MCF 10A (cell line): Measurements from ENCODE around the gene SPIRE1. TPM values are rescaled to one million over a fixed set of nuclear protein-coding genes. Genes with fewer than 3 reads are reported as not detected.
"Not testable (repeated sequence)": the region's sequence is repeated elsewhere in the genome, so short reads cannot be mapped to it uniquely, and the experiment has no call there.

Source experiments
- BruUV-seq: library from RNA; stranded (reverse); fragments of 400-500 nt; replicated peaks from 2 replicates; lab custom pipeline; 2021; lab: Mats Ljungman, UMichigan
- CTCF ChIA-PET: fragments of 300-600 bp; sonication (Branson Sonifier 250); formaldehyde crosslinking; extraction: SDS; loops from one replicate; lab custom pipeline; 2021; ENCODE audit warnings: antibody characterized with exemption, inconsistent platforms; lab: Yijun Ruan, JAX
- POLR2A ChIA-PET: fragments of 300-600, 350-650 bp; sonication (Branson Sonifier 250); formaldehyde crosslinking; extraction: SDS; loops from one replicate; lab custom pipeline; 2020; ENCODE audit warnings: antibody characterized with exemption, inconsistent platforms; lab: Yijun Ruan, JAX
- DNase-seq: peaks from one replicate; pipeline ENCODE4 v3.0.0-alpha.2; 2018; ENCODE audit not compliant: unreplicated experiment
- H3K27ac Mint-ChIP-seq: one replicate; pipeline ENCODE4 v1.8.0; 2022; ENCODE audit warnings: mild to moderate bottlenecking, low read depth, mixed read lengths; ENCODE audit not compliant: unreplicated experiment
- H3K27me3 Mint-ChIP-seq: one replicate; pipeline ENCODE4 v1.8.0; 2022; ENCODE audit warnings: mixed read lengths; ENCODE audit not compliant: insufficient read depth, unreplicated experiment
- H3K36me3 Mint-ChIP-seq: one replicate; pipeline ENCODE4 v1.8.0; 2022; ENCODE audit warnings: mild to moderate bottlenecking, moderate library complexity, mixed read lengths; ENCODE audit not compliant: insufficient read depth, unreplicated experiment
- H3K4me1 Mint-ChIP-seq: one replicate; pipeline ENCODE4 v1.8.0; 2022; ENCODE audit warnings: mixed read lengths; ENCODE audit not compliant: insufficient read depth, unreplicated experiment
- H3K4me3 Mint-ChIP-seq: one replicate; pipeline ENCODE4 v1.8.0; 2022; ENCODE audit warnings: mild to moderate bottlenecking, moderate library complexity, mixed read lengths; ENCODE audit not compliant: unreplicated experiment
- H3K9me3 Mint-ChIP-seq: one replicate; pipeline ENCODE4 v1.8.0; 2022; ENCODE audit warnings: mixed read lengths; ENCODE audit not compliant: unreplicated experiment
- CTCF ChIP-seq: fragments of 200-600 bp; IDR thresholded peaks from one replicate; pipeline ENCODE4 v1.8.0; 2022; ENCODE audit warnings: antibody characterized with exemption, mild to moderate bottlenecking; ENCODE audit not compliant: unreplicated experiment
- intact Hi-C: fragments of 100-400 bp; cut with micrococcal nuclease; formaldehyde crosslinking; loops from 2 replicates; pipeline ENCODE4 v1.14.1; 2022
- total RNA-seq: library from RNA; stranded (reverse); gene quantifications from 2 replicates; pipeline ENCODE4 v1.2.3, GENCODE V29; 2022

The SPIRE1 gene
- total RNA-seq, 1 experiment from 2014 or later: 78.2 TPM

GRCh38 chr18:12645254-12645653 lies 12.7 kb downstream of the SPIRE1 start:
- Mint-ChIP-seq H3K36me3 (peaks cover 7% of the 10 kb centered on the region), H3K27me3 (no peaks in the 10 kb centered on the region), H3K4me3 (no peak overlapping the region), H3K4me1 (peaks cover 35% of the 10 kb centered on the region), H3K9me3 (no peaks in the 10 kb centered on the region), H3K27ac (no peak overlapping the region)
- ChIA-PET POLR2A (interaction anchor here (0.7 to 1.6 kb wide), 4 partner anchors 10 to 346 kb away, joined by 3 to 4 read pairs (median 4); partner anchors contain the start of gene CEP192), CTCF (interaction anchor here (0.6 to 1.4 kb wide), 3 partner anchors 70 to 147 kb away, joined by 3 to 5 read pairs (median 3); no protein-coding TSS in a partner anchor)
- no peak for TF ChIP-seq CTCF
- DNase-seq: no peak
- intact Hi-C loops: no loop called here
- BruUV-seq: no TSS peak

GRCh38 chr18:12643756-12644155 lies 14.2 kb downstream of the SPIRE1 start:
- intact Hi-C loops: loop anchor here (5.0 kb wide), 1 partner anchor 36 kb away; no protein-coding TSS in a partner anchor
- CTCF ChIA-PET: interaction anchor here (0.6 to 1.3 kb wide), 3 partner anchors 14 to 251 kb away, joined by 3 to 4 read pairs (median 3); no protein-coding TSS in a partner anchor
- H3K27ac Mint-ChIP-seq: peak overlapping the region; percentile 36
- BruUV-seq, DNase-seq, H3K36me3 Mint-ChIP-seq, H3K9me3 Mint-ChIP-seq, H3K4me3 Mint-ChIP-seq, H3K27me3 Mint-ChIP-seq: not testable (repeated sequence)
- peaks cover 38% of the 10 kb centered on the region for H3K4me1 Mint-ChIP-seq
- POLR2A ChIA-PET: interaction anchor here (0.7 to 5.0 kb wide), 10 partner anchors 9 to 266 kb away, joined by 3 to 52 read pairs (median 3); partner anchors contain the start of gene SPIRE1

- POLR2A ChIA-PET: interaction anchor here (0.9 to 5.0 kb wide), 13 partner anchors 10 to 264 kb away, joined by 3 to 52 read pairs (median 6); partner anchors contain the start of genes AFG3L2, CEP76, PSMG2 and SPIRE1
- H3K27me3 Mint-ChIP-seq: no peaks in the 10 kb centered on the region
- intact Hi-C loops: loop anchor here (5.0 kb wide), 1 partner anchor 34 kb away; no protein-coding TSS in a partner anchor
Measured at GRCh38 chr18:12640881-12641200, 17.1 kb downstream of the SPIRE1 start.

GRCh38 chr18:12639990-12640880 lies 17.7 kb downstream of the SPIRE1 start:
- ChIA-PET CTCF (interaction anchor here (0.7 to 1.8 kb wide), 8 partner anchors 10 to 249 kb away, joined by 3 to 6 read pairs (median 4); no protein-coding TSS in a partner anchor), POLR2A (interaction anchor here (0.6 to 5.0 kb wide), 20 partner anchors 9 to 1121 kb away, joined by 3 to 52 read pairs (median 4); partner anchors contain the start of genes AFG3L2, CEP76, PSMG2 and SPIRE1)
- Mint-ChIP-seq H3K27ac (peak overlapping the region; percentile 92), H3K4me1 (peaks cover 45% of the 10 kb centered on the region), H3K4me3 (peak overlapping the region; percentile 36), H3K36me3 (peaks cover 14% of the 10 kb centered on the region), H3K27me3 (no peaks in the 10 kb centered on the region), H3K9me3 (no peaks in the 10 kb centered on the region)
- intact Hi-C loops: loop anchor here (5.0 kb wide), 1 partner anchor 33 kb away; no protein-coding TSS in a partner anchor
- peak; percentile 79 for DNase-seq
- no peak for TF ChIP-seq CTCF
- TSS peak; percentile 42 for BruUV-seq

More at GRCh38 chr18:12640881-12641200, 17.1 kb downstream of the SPIRE1 start:
- H3K27ac Mint-ChIP-seq: peak overlapping the region; percentile 92
- peaks cover 51% of the 10 kb centered on the region for H3K4me1 Mint-ChIP-seq
- peak overlapping the region; percentile 36 for H3K4me3 Mint-ChIP-seq
- no TSS peak for BruUV-seq
- peaks cover 14% of the 10 kb centered on the region for H3K36me3 Mint-ChIP-seq
- TF ChIP-seq CTCF: no peak
- CTCF ChIA-PET: interaction anchor here (0.8 to 1.8 kb wide), 6 partner anchors 11 to 248 kb away, joined by 3 to 6 read pairs (median 4); no protein-coding TSS in a partner anchor
- H3K9me3 Mint-ChIP-seq: no peaks in the 10 kb centered on the region
- no peak for DNase-seq
